Subcutaneous abdominal adipose tissue (tissue), 5 donors: ENCODE measurements around the gene ZNF592.

ENCODE experiments used
- H3K27ac ChIP-seq: one replicate; pipeline ENCODE4 v1.7.0; 2013; ENCODE audit warnings: low read depth, mild to moderate bottlenecking, inconsistent platforms, low read length, moderate library complexity
- H3K27me3 ChIP-seq, 5 donors: one replicate each; pipeline ENCODE4 v1.7.0; 2013; ENCODE audit warnings: low read length in 5 of 5, inconsistent platforms in 1 of 5; ENCODE audit not compliant: control insufficient read depth in 5 of 5, insufficient read depth in 4 of 5
- H3K36me3 ChIP-seq, 5 donors: one replicate each; pipeline ENCODE4 v1.7.0; 2013; ENCODE audit warnings: low read length in 5 of 5; ENCODE audit not compliant: control insufficient read depth in 5 of 5, insufficient read depth in 5 of 5
- H3K4me1 ChIP-seq, 5 donors: one replicate each; pipeline ENCODE4 v1.7.0; 2013; ENCODE audit warnings: low read length in 5 of 5, mild to moderate bottlenecking in 3 of 5, moderate library complexity in 1 of 5; ENCODE audit not compliant: control insufficient read depth in 5 of 5, insufficient read depth in 5 of 5
- H3K4me3 ChIP-seq, 5 donors: one replicate each; pipeline ENCODE4 v1.7.0; 2013; ENCODE audit warnings: low read length in 5 of 5, low read depth in 1 of 5
- H3K9ac ChIP-seq, 5 donors: one replicate each; pipeline ENCODE4 v1.7.0; 2013; ENCODE audit warnings: low read length in 5 of 5, mild to moderate bottlenecking in 4 of 5, moderate library complexity in 3 of 5
- H3K9me3 ChIP-seq, 5 donors: one replicate each; pipeline ENCODE4 v1.7.0; 2013; ENCODE audit warnings: low read length in 5 of 5; ENCODE audit not compliant: control insufficient read depth in 5 of 5
- donor health status: healthy.
- donor health status: healthy.
- donor health status: healthy.
- donor health status: healthy.
- donor health status: healthy.

Gene ZNF592

GRCh38 chr15:84804005-84804900 is 55.9 kb downstream of the ZNF592 start:
- Histone ChIP-seq H3K9ac (no peak overlapping the region), H3K9me3 (no peaks in the 10 kb centered on the region), H3K27me3 (no peaks in the 10 kb centered on the region), H3K4me1 (peaks cover 0 to 15% (median 11%) of the 10 kb centered on the region in 5 donors), H3K36me3 (peaks cover 6 to 62% (median 51%) of the 10 kb centered on the region in 5 donors), H3K27ac (peak overlapping the region; percentile 62), H3K4me3 (no peak overlapping the region)

GRCh38 chr15:84805221-84805620 is 56.8 kb downstream of the ZNF592 start:
- H3K9ac ChIP-seq, result no peak overlapping the region
- H3K27me3 ChIP-seq, result no peaks in the 10 kb centered on the region
- no peaks in the 10 kb centered on the region for H3K9me3 ChIP-seq
- peaks cover 0 to 20% (median 16%) of the 10 kb centered on the region in 5 donors for H3K4me1 ChIP-seq
- H3K4me3 ChIP-seq, result no peak overlapping the region
- H3K27ac ChIP-seq, result peak overlapping the region; percentile 62
- H3K36me3 ChIP-seq, result peaks cover 6 to 52% (median 41%) of the 10 kb centered on the region in 5 donors

- Histone ChIP-seq H3K9me3 (no peaks in the 10 kb centered on the region), H3K9ac (no peak overlapping the region), H3K27ac (no peak overlapping the region), H3K27me3 (no peaks in the 10 kb centered on the region), H3K4me1 (peaks cover 2 to 38% (median 26%) of the 10 kb centered on the region in 5 donors), H3K36me3 (peaks cover 0 to 34% (median 24%) of the 10 kb centered on the region in 5 donors), H3K4me3 (no peak overlapping the region)
Observed at GRCh38 chr15:84807228-84807627, 58.8 kb downstream of the ZNF592 start.

GRCh38 chr15:84810073-84810840 is 61.9 kb downstream of the ZNF592 start:
- H3K27me3 ChIP-seq, result no peaks in the 10 kb centered on the region
- peaks cover 0 to 27% (median 15%) of the 10 kb centered on the region in 5 donors for H3K4me1 ChIP-seq

GRCh38 chr15:84811151-84811550 is 62.8 kb downstream of the ZNF592 start:
- Histone ChIP-seq H3K36me3 (peaks cover 0 to 4% (median 2%) of the 10 kb centered on the region in 5 donors), H3K27ac (peak overlapping the region; percentile 16), H3K9me3 (no peaks in the 10 kb centered on the region), H3K4me3 (no peak overlapping the region), H3K9ac (no peak overlapping the region), H3K4me1 (peaks cover 0 to 27% (median 15%) of the 10 kb centered on the region in 5 donors), H3K27me3 (no peaks in the 10 kb centered on the region)

More at GRCh38 chr15:84810073-84810840, 61.9 kb downstream of the ZNF592 start:
- H3K27ac ChIP-seq, result no peak overlapping the region
- no peak overlapping the region for H3K9ac ChIP-seq
- H3K9me3 ChIP-seq, result no peaks in the 10 kb centered on the region
- peaks cover 0 to 5% (median 3%) of the 10 kb centered on the region in 5 donors for H3K36me3 ChIP-seq
- H3K4me3 ChIP-seq, result no peak overlapping the region

- Histone ChIP-seq H3K36me3 (peaks cover 0 to 4% (median 0%) of the 10 kb centered on the region in 5 donors), H3K9me3 (no peaks in the 10 kb centered on the region), H3K9ac (no peak overlapping the region), H3K4me1 (peaks cover 3 to 30% (median 19%) of the 10 kb centered on the region in 5 donors), H3K27me3 (no peaks in the 10 kb centered on the region), H3K27ac (peak overlapping the region; percentile 16), H3K4me3 (no peak overlapping the region)
Observed at GRCh38 chr15:84811828-84812227, 63.4 kb downstream of the ZNF592 start.

- Histone ChIP-seq H3K27me3 (no peaks in the 10 kb centered on the region), H3K4me1 (peaks cover 3 to 36% (median 26%) of the 10 kb centered on the region in 5 donors), H3K27ac (no peak overlapping the region), H3K4me3 (no peak overlapping the region), H3K9ac (no peak overlapping the region), H3K9me3 (no peaks in the 10 kb centered on the region), H3K36me3 (peaks cover 0 to 4% (median 0%) of the 10 kb centered on the region in 5 donors)
Observed at GRCh38 chr15:84812842-84813241, 64.5 kb downstream of the ZNF592 start.

- Histone ChIP-seq H3K36me3 (peaks cover 0 to 4% (median 0%) of the 10 kb centered on the region in 5 donors), H3K27me3 (no peaks in the 10 kb centered on the region)
Observed at GRCh38 chr15:84813435-84813834, 65.0 kb downstream of the ZNF592 start.

GRCh38 chr15:84813931-84814330 is 65.5 kb downstream of the ZNF592 start:
- Histone ChIP-seq H3K36me3 (no peaks in the 10 kb centered on the region), H3K9me3 (no peaks in the 10 kb centered on the region), H3K9ac (no peak overlapping the region), H3K27ac (no peak overlapping the region), H3K4me3 (no peak overlapping the region), H3K27me3 (no peaks in the 10 kb centered on the region), H3K4me1 (peaks cover 9 to 47% (median 35%) of the 10 kb centered on the region in 5 donors)

More at GRCh38 chr15:84813435-84813834, 65.0 kb downstream of the ZNF592 start:
- H3K4me1 ChIP-seq, result peaks cover 8 to 42% (median 31%) of the 10 kb centered on the region in 5 donors
- H3K9ac ChIP-seq, result no peak overlapping the region
- no peak overlapping the region for H3K4me3 ChIP-seq
- no peak overlapping the region for H3K27ac ChIP-seq
- no peaks in the 10 kb centered on the region for H3K9me3 ChIP-seq
